ENCODE results near the gene DNER. TPM values are rescaled to one million over a fixed set of nuclear protein-coding genes. Genes with fewer than 3 reads are reported as not detected.

DNER gene
- total RNA-seq, 2 donors from 2014 or later, result 0.11 to 0.18 TPM

DNA sequence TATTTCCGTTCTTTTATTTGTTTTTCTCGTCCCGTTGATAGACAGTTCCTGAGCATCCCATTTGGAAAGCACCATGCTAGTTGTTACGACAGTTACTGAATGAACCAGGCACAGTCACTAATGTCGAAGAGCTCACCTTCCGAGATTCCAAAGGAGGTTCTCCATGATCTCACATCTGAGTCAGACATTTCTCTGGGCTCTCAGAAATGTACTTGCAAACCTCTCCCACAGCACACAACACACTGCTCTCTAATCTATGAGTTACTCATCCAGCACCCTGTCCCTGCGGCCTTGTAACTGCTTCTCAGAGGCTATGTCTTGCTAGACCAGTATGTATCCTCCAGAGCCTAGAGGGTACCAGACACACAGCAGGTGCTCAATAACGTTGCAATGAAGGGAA lies 174.7 kb downstream of the DNER start:
- H3K4me3 Mint-ChIP-seq, result no peak overlapping the region
- no peaks in the 10 kb centered on the region for H3K9me3 Mint-ChIP-seq
- Histone ChIP-seq H3K27me3 (ENCODE audit: control insufficient read depth, insufficient read depth, low read length, poor library complexity, severe bottlenecking) (no peaks in the 10 kb centered on the region), H3K27ac (ENCODE audit: low read depth, low read length) (no peak overlapping the region), H3K4me3 (ENCODE audit: low read length) (no peak overlapping the region), H3K9ac (ENCODE audit: extremely low read depth, low read length, poor library complexity, severe bottlenecking) (no peak overlapping the region), H3K9me3 (ENCODE audit: control insufficient read depth, low read length) (no peaks in the 10 kb centered on the region), H3K36me3 (ENCODE audit: control insufficient read depth, insufficient read depth, low read length) (no peaks in the 10 kb centered on the region), H3K4me1 (ENCODE audit: control insufficient read depth, insufficient read depth, low read length) (no peaks in the 10 kb centered on the region)
- no peak for DNase-seq
- no peaks in the 10 kb centered on the region for H3K27me3 Mint-ChIP-seq (ENCODE audit: insufficient read depth)
- no peak overlapping the region for H3K27ac Mint-ChIP-seq
- no peaks in the 10 kb centered on the region for H3K36me3 Mint-ChIP-seq (ENCODE audit: low read depth)
- WGBS, 2 experiments (ENCODE audit: insufficient coverage in 1 of 2, insufficient read length in 1 of 2), result 86% methylated on average over 7 to 8 of the region's 8 CpGs
- TF ChIP-seq, protein P1, sequence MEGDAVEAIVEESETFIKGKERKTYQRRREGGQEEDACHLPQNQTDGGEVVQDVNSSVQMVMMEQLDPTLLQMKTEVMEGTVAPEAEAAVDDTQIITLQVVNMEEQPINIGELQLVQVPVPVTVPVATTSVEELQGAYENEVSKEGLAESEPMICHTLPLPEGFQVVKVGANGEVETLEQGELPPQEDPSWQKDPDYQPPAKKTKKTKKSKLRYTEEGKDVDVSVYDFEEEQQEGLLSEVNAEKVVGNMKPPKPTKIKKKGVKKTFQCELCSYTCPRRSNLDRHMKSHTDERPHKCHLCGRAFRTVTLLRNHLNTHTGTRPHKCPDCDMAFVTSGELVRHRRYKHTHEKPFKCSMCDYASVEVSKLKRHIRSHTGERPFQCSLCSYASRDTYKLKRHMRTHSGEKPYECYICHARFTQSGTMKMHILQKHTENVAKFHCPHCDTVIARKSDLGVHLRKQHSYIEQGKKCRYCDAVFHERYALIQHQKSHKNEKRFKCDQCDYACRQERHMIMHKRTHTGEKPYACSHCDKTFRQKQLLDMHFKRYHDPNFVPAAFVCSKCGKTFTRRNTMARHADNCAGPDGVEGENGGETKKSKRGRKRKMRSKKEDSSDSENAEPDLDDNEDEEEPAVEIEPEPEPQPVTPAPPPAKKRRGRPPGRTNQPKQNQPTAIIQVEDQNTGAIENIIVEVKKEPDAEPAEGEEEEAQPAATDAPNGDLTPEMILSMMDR (conservative IDR thresholded peaks at IDR 0.05), result no peak
- H3K4me1 Mint-ChIP-seq, result peaks cover 8% of the 10 kb centered on the region

DNA sequence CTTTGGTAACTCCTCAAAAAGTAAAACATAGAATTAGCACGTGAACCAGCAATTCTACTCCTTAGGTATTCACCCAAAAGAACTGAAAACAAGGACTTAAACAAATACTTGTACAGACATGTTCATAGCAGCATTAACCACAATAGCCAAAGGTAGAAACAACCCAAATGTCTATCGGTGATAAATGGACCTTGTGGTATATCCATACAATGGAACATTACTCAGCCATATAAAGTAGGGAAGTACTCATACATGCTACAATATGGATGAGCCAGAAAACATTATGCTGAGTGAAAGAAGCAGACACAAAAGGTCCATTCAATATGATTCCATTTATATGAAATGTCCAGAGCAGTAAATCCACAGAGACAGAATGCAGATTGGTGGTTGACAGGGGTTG lies 182.8 kb downstream of the DNER start:
- 88 to 90% methylated on average over 1 to 2 of the region's 2 CpGs for WGBS, 2 experiments (ENCODE audit: insufficient coverage in 1 of 2, insufficient read length in 1 of 2)
- no peaks in the 10 kb centered on the region for H3K27me3 Mint-ChIP-seq (ENCODE audit: insufficient read depth)

DNA sequence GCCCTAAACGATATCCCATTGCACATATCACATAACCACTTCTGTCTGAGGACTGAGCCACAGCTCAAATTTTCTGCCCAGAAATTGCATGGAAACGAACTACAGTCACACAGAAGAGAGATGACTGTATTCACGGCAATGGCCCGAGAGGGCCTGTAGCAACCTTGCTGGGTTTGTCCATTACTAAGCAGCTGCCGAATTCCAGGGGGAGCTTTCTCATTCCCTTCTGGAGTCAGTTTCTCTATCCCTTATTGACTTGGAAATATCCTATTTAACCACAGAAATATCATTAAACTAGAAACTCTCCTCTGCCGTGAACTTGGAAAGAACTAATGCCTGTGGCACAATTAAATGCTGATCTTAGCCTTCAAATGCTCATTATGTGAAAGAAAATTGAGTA lies 183.9 kb downstream of the DNER start:
- Histone ChIP-seq H3K9ac (ENCODE audit: extremely low read depth, low read length, poor library complexity, severe bottlenecking) (no peak overlapping the region), H3K4me1 (ENCODE audit: control insufficient read depth, insufficient read depth, low read length) (no peaks in the 10 kb centered on the region), H3K36me3 (ENCODE audit: control insufficient read depth, insufficient read depth, low read length) (no peaks in the 10 kb centered on the region), H3K27ac (ENCODE audit: low read depth, low read length) (no peak overlapping the region), H3K27me3 (ENCODE audit: control insufficient read depth, insufficient read depth, low read length, poor library complexity, severe bottlenecking) (no peaks in the 10 kb centered on the region), H3K9me3 (ENCODE audit: control insufficient read depth, low read length) (peaks cover 6% of the 10 kb centered on the region), H3K4me3 (ENCODE audit: low read length) (no peak overlapping the region)
- H3K4me3 Mint-ChIP-seq, result no peak overlapping the region
- 90 to 97% methylated on average over 5 to 6 of the region's 6 CpGs for WGBS, 2 experiments (ENCODE audit: insufficient coverage in 1 of 2, insufficient read length in 1 of 2)
- no peaks in the 10 kb centered on the region for H3K4me1 Mint-ChIP-seq
- H3K36me3 Mint-ChIP-seq (ENCODE audit: low read depth), result no peaks in the 10 kb centered on the region
- TF ChIP-seq, protein P1 (conservative IDR thresholded peaks at IDR 0.05), result no peak
- no peak for DNase-seq
- peaks cover 20% of the 10 kb centered on the region for H3K9me3 Mint-ChIP-seq
- no peak overlapping the region for H3K27ac Mint-ChIP-seq
- H3K27me3 Mint-ChIP-seq (ENCODE audit: insufficient read depth), result no peaks in the 10 kb centered on the region

More for the DNA sequence above, 182.8 kb downstream of the DNER start:
- no peaks in the 10 kb centered on the region for H3K27me3 ChIP-seq (ENCODE audit: control insufficient read depth, insufficient read depth, low read length, poor library complexity, severe bottlenecking)
- H3K36me3 ChIP-seq (ENCODE audit: control insufficient read depth, insufficient read depth, low read length), result no peaks in the 10 kb centered on the region
- no peaks in the 10 kb centered on the region for H3K4me1 Mint-ChIP-seq
- no peak overlapping the region for H3K27ac Mint-ChIP-seq
- no peak overlapping the region for H3K4me3 ChIP-seq (ENCODE audit: low read length)
- no peaks in the 10 kb centered on the region for H3K4me1 ChIP-seq (ENCODE audit: control insufficient read depth, insufficient read depth, low read length)
- no peak for DNase-seq
- H3K27ac ChIP-seq (ENCODE audit: low read depth, low read length), result no peak overlapping the region
- H3K9me3 ChIP-seq (ENCODE audit: control insufficient read depth, low read length), result peaks cover 6% of the 10 kb centered on the region
- TF ChIP-seq, protein P1 (conservative IDR thresholded peaks at IDR 0.05), result no peak
- no peak overlapping the region for H3K9ac ChIP-seq (ENCODE audit: extremely low read depth, low read length, poor library complexity, severe bottlenecking)
- H3K36me3 Mint-ChIP-seq (ENCODE audit: low read depth), result no peaks in the 10 kb centered on the region
- peaks cover 20% of the 10 kb centered on the region for H3K9me3 Mint-ChIP-seq
- H3K4me3 Mint-ChIP-seq, result no peak overlapping the region
